Activated T-helper 1 cell treated with anti-CD3 and anti-CD28 coated beads, Interleukin-12 subunit alpha, Interleukin-12 subunit beta, Interleukin-2, Interleukin-4 antibody, amounts not matched to agents 30 ng/mL and 10 ng/mL and 1 ng/mL, durations not matched to agents 14 hours and 24 hours and 36 hours (primary cell): Measurements from ENCODE around the gene GUCA2A. TPM values are rescaled to one million over a fixed set of nuclear protein-coding genes. Genes with fewer than 3 reads are reported as not detected.
A peak's percentile ranks its signal among the peaks of the same experiment; 100 is the strongest.

Experiments
- DNase-seq: peaks from one replicate; pipeline ENCODE4 v3.0.0; 2021; ENCODE audit warnings: low spot score
- H3K27ac Mint-ChIP-seq: one replicate; pipeline ENCODE4 v1.8.0; 2021; ENCODE audit warnings: mild to moderate bottlenecking, mixed read lengths
- H3K27me3 Mint-ChIP-seq: one replicate; pipeline ENCODE4 v1.8.0; 2022; ENCODE audit warnings: mild to moderate bottlenecking, moderate library complexity, mixed read lengths; ENCODE audit not compliant: insufficient read depth
- H3K36me3 Mint-ChIP-seq: one replicate; pipeline ENCODE4 v1.8.0; 2021; ENCODE audit warnings: low read depth, mixed read lengths
- H3K4me1 Mint-ChIP-seq: one replicate; pipeline ENCODE4 v1.8.0; 2021; ENCODE audit warnings: low read depth, mixed read lengths
- H3K4me3 Mint-ChIP-seq: one replicate; pipeline ENCODE4 v1.8.0; 2021; ENCODE audit warnings: mild to moderate bottlenecking, moderate library complexity, mixed read lengths
- H3K9me3 Mint-ChIP-seq: one replicate; pipeline ENCODE4 v1.8.0; 2021; ENCODE audit warnings: mixed read lengths
- intact Hi-C: fragments of 100-400 bp; cut with micrococcal nuclease; formaldehyde crosslinking; loops from one replicate; pipeline ENCODE4 v1.15.1; 2024
- total RNA-seq: library from RNA; stranded (reverse); gene quantifications from 2 replicates; pipeline ENCODE4 v1.2.3, GENCODE V29; 2022

Gene GUCA2A
- total RNA-seq, 1 donor from 2014 or later, result not detected

- peaks cover 8% of the 10 kb centered on the region for H3K4me1 Mint-ChIP-seq
- no peak overlapping the region for H3K4me3 Mint-ChIP-seq
- peaks cover 9% of the 10 kb centered on the region for H3K27me3 Mint-ChIP-seq
- peaks cover 6% of the 10 kb centered on the region for H3K36me3 Mint-ChIP-seq
- DNase-seq, result no peak
- intact Hi-C loops, result no loop called here
- no peak overlapping the region for H3K27ac Mint-ChIP-seq
- H3K9me3 Mint-ChIP-seq, result peaks cover 34% of the 10 kb centered on the region
These were observed 6.4 kb downstream of the GUCA2A start for GRCh38 chr1:42158189-42158588.

GRCh38 chr1:42157667-42158066, 6.9 kb downstream of the GUCA2A start:
- peaks cover 6% of the 10 kb centered on the region for H3K36me3 Mint-ChIP-seq
- peaks cover 9% of the 10 kb centered on the region for H3K27me3 Mint-ChIP-seq
- DNase-seq, result no peak
- peaks cover 8% of the 10 kb centered on the region for H3K4me1 Mint-ChIP-seq
- no peak overlapping the region for H3K27ac Mint-ChIP-seq
- H3K4me3 Mint-ChIP-seq, result no peak overlapping the region
- peaks cover 34% of the 10 kb centered on the region for H3K9me3 Mint-ChIP-seq
- intact Hi-C loops, result no loop called here

- Mint-ChIP-seq H3K27me3 (peaks cover 7% of the 10 kb centered on the region), H3K4me1 (peaks cover 8% of the 10 kb centered on the region), H3K27ac (no peak overlapping the region), H3K4me3 (no peak overlapping the region), H3K9me3 (peaks cover 14% of the 10 kb centered on the region), H3K36me3 (no peaks in the 10 kb centered on the region)
- intact Hi-C loops, result no loop called here
- no peak for DNase-seq
These were observed 9.2 kb downstream of the GUCA2A start for GRCh38 chr1:42155362-42155761.

GRCh38 chr1:42154685-42155084, 9.9 kb downstream of the GUCA2A start:
- H3K27ac Mint-ChIP-seq, result no peak overlapping the region
- H3K4me1 Mint-ChIP-seq, result peaks cover 8% of the 10 kb centered on the region
- intact Hi-C loops, result no loop called here
- peaks cover 8% of the 10 kb centered on the region for H3K9me3 Mint-ChIP-seq
- H3K4me3 Mint-ChIP-seq, result no peak overlapping the region
- peaks cover 6% of the 10 kb centered on the region for H3K27me3 Mint-ChIP-seq
- H3K36me3 Mint-ChIP-seq, result no peaks in the 10 kb centered on the region
- DNase-seq, result no peak

GRCh38 chr1:42153624-42154023, 10.9 kb downstream of the GUCA2A start:
- no peak overlapping the region for H3K27ac Mint-ChIP-seq
- H3K27me3 Mint-ChIP-seq, result no peaks in the 10 kb centered on the region
- H3K4me1 Mint-ChIP-seq, result peaks cover 8% of the 10 kb centered on the region
- intact Hi-C loops, result no loop called here
- DNase-seq, result no peak
- no peaks in the 10 kb centered on the region for H3K36me3 Mint-ChIP-seq
- no peak overlapping the region for H3K4me3 Mint-ChIP-seq
- H3K9me3 Mint-ChIP-seq, result peaks cover 3% of the 10 kb centered on the region

GRCh38 chr1:42152907-42153600, 11.5 kb downstream of the GUCA2A start, which contains the start of gene GUCA2B:
GUCA2B (plus strand) TSS chr1:42153410; CDS start chr1:42153451, 41 bp downstream.
- peaks cover 7% of the 10 kb centered on the region for H3K4me1 Mint-ChIP-seq
- H3K36me3 Mint-ChIP-seq, result no peaks in the 10 kb centered on the region
- no peak within 1 kb of the TSS for H3K4me3 Mint-ChIP-seq
- intact Hi-C loops, result no loop called here
- DNase-seq, result no peak
- H3K27ac Mint-ChIP-seq, result no peak within 1 kb of the TSS
- H3K27me3 Mint-ChIP-seq, result no peaks in the 10 kb centered on the region
- peaks cover 3% of the 10 kb centered on the region for H3K9me3 Mint-ChIP-seq

GRCh38 chr1:42152119-42152518, 12.4 kb downstream of the GUCA2A start:
- intact Hi-C loops, result no loop called here
- H3K27me3 Mint-ChIP-seq, result no peaks in the 10 kb centered on the region
- no peaks in the 10 kb centered on the region for H3K4me1 Mint-ChIP-seq

GRCh38 chr1:42150651-42151050, 13.9 kb downstream of the GUCA2A start:
- no peak overlapping the region for H3K4me3 Mint-ChIP-seq
- H3K27ac Mint-ChIP-seq, result no peak overlapping the region
- no peaks in the 10 kb centered on the region for H3K4me1 Mint-ChIP-seq
- no peaks in the 10 kb centered on the region for H3K27me3 Mint-ChIP-seq
- H3K9me3 Mint-ChIP-seq, result no peaks in the 10 kb centered on the region
- DNase-seq, result no peak
- H3K36me3 Mint-ChIP-seq, result no peaks in the 10 kb centered on the region
- intact Hi-C loops, result no loop called here

More at GRCh38 chr1:42152119-42152518, 12.4 kb downstream of the GUCA2A start:
- no peak for DNase-seq
- no peak overlapping the region for H3K4me3 Mint-ChIP-seq
- no peak overlapping the region for H3K27ac Mint-ChIP-seq
- no peaks in the 10 kb centered on the region for H3K36me3 Mint-ChIP-seq
- no peaks in the 10 kb centered on the region for H3K9me3 Mint-ChIP-seq

- H3K9me3 Mint-ChIP-seq, result no peaks in the 10 kb centered on the region
- no peak overlapping the region for H3K4me3 Mint-ChIP-seq
- no peaks in the 10 kb centered on the region for H3K36me3 Mint-ChIP-seq
- no peaks in the 10 kb centered on the region for H3K27me3 Mint-ChIP-seq
- no peaks in the 10 kb centered on the region for H3K4me1 Mint-ChIP-seq
- intact Hi-C loops, result loop anchor here (5.0 kb wide), 2 partner anchors 509 to 599 kb away; partner anchors contain the start of gene PPIH
- no peak overlapping the region for H3K27ac Mint-ChIP-seq
- no peak for DNase-seq
These were observed 16.4 kb downstream of the GUCA2A start for GRCh38 chr1:42148166-42148565.

GRCh38 chr1:42146626-42147320, 17.8 kb downstream of the GUCA2A start:
- Mint-ChIP-seq H3K9me3 (no peaks in the 10 kb centered on the region), H3K27ac (no peak overlapping the region), H3K4me1 (no peaks in the 10 kb centered on the region), H3K4me3 (no peak overlapping the region), H3K36me3 (no peaks in the 10 kb centered on the region), H3K27me3 (no peaks in the 10 kb centered on the region)
- intact Hi-C loops, result loop anchor here (1.0 to 5.0 kb wide), 3 partner anchors 27 to 601 kb away; partner anchors contain the start of gene PPIH
- DNase-seq, result peak; percentile 56

GRCh38 chr1:42145764-42146625, 18.6 kb downstream of the GUCA2A start:
- Mint-ChIP-seq H3K27ac (no peak overlapping the region), H3K4me1 (no peaks in the 10 kb centered on the region), H3K36me3 (no peaks in the 10 kb centered on the region), H3K4me3 (no peak overlapping the region), H3K27me3 (no peaks in the 10 kb centered on the region), H3K9me3 (no peaks in the 10 kb centered on the region)
- no peak for DNase-seq
- intact Hi-C loops, result loop anchor here (5.0 kb wide), 2 partner anchors 511 to 601 kb away; partner anchors contain the start of gene PPIH

- Mint-ChIP-seq H3K27ac (no peak overlapping the region), H3K9me3 (no peaks in the 10 kb centered on the region), H3K27me3 (peaks cover 4% of the 10 kb centered on the region), H3K4me3 (no peak overlapping the region), H3K36me3 (no peaks in the 10 kb centered on the region), H3K4me1 (no peaks in the 10 kb centered on the region)
- intact Hi-C loops, result loop anchor here (5.0 kb wide), 2 partner anchors 512 to 602 kb away; partner anchors contain the start of gene PPIH
- no peak for DNase-seq
These were observed 19.2 kb downstream of the GUCA2A start for GRCh38 chr1:42145389-42145716.
